ENCODE data around the gene GLB1L2. TPM values are rescaled to one million over a fixed set of nuclear protein-coding genes. Genes with fewer than 3 reads are reported as not detected.

Gene GLB1L2
- total RNA-seq, 2 donors from 2014 or later: 9.9 to 12.5 TPM

- H3K4me3 ChIP-seq (ENCODE audit: low read length): no peak overlapping the region
- no peak overlapping the region for H3K27ac ChIP-seq (ENCODE audit: low read depth, low read length)
- no peaks in the 10 kb centered on the region for H3K4me1 ChIP-seq (ENCODE audit: control insufficient read depth, insufficient read depth, low read length)
- H3K27ac Mint-ChIP-seq: no peak overlapping the region
- no peaks in the 10 kb centered on the region for H3K36me3 ChIP-seq (ENCODE audit: control insufficient read depth, insufficient read depth, low read length)
- WGBS, 2 experiments (ENCODE audit: insufficient coverage in 1 of 2, insufficient read length in 1 of 2): 92 to 100% methylated on average over 6 to 9 of the region's 9 CpGs
- no peaks in the 10 kb centered on the region for H3K36me3 Mint-ChIP-seq (ENCODE audit: low read depth)
- peak; percentile 30 for DNase-seq
- no peaks in the 10 kb centered on the region for H3K9me3 Mint-ChIP-seq
- no peak for TF ChIP-seq CTCF (conservative IDR thresholded peaks at IDR 0.05)
- peaks cover 6% of the 10 kb centered on the region for H3K27me3 Mint-ChIP-seq (ENCODE audit: insufficient read depth)
- H3K4me1 Mint-ChIP-seq: peaks cover 1% of the 10 kb centered on the region
- no peaks in the 10 kb centered on the region for H3K9me3 ChIP-seq (ENCODE audit: control insufficient read depth, low read length)
- H3K27me3 ChIP-seq (ENCODE audit: control insufficient read depth, insufficient read depth, low read length, poor library complexity, severe bottlenecking): no peaks in the 10 kb centered on the region
- H3K4me3 Mint-ChIP-seq: no peak overlapping the region
- no peak overlapping the region for H3K9ac ChIP-seq (ENCODE audit: extremely low read depth, low read length, poor library complexity, severe bottlenecking)
Measured at GRCh38 chr11:134363161-134363560, 31.4 kb downstream of the GLB1L2 start.

DNA sequence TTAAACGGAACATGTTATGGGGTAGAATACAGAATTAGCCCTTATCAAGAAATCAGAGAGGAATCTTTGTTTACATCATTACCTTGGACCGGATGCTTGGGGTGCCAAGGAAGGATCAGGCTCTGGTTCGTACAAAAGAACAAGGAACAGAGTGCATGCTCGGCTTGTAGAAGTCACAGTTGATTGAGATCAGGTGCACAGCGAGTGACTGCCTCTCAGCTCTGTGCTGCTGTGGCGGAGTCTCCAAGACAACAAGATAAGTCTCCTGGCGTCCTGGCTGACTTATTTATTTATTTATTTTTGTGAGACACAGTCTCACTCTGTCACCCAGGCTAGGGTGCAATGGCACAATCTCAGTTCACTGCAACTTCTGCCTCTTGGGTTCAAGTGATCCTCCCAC lies 31.8 kb downstream of the GLB1L2 start:
- Histone ChIP-seq H3K4me3 (ENCODE audit: low read length) (no peak overlapping the region), H3K9ac (ENCODE audit: extremely low read depth, low read length, poor library complexity, severe bottlenecking) (no peak overlapping the region), H3K27me3 (ENCODE audit: control insufficient read depth, insufficient read depth, low read length, poor library complexity, severe bottlenecking) (no peaks in the 10 kb centered on the region), H3K36me3 (ENCODE audit: control insufficient read depth, insufficient read depth, low read length) (no peaks in the 10 kb centered on the region), H3K9me3 (ENCODE audit: control insufficient read depth, low read length) (no peaks in the 10 kb centered on the region), H3K4me1 (ENCODE audit: control insufficient read depth, insufficient read depth, low read length) (no peaks in the 10 kb centered on the region), H3K27ac (ENCODE audit: low read depth, low read length) (no peak overlapping the region)
- Mint-ChIP-seq H3K4me1 (peaks cover 1% of the 10 kb centered on the region), H3K27ac (no peak overlapping the region), H3K9me3 (no peaks in the 10 kb centered on the region), H3K27me3 (ENCODE audit: insufficient read depth) (peaks cover 6% of the 10 kb centered on the region), H3K36me3 (ENCODE audit: low read depth) (no peaks in the 10 kb centered on the region), H3K4me3 (no peak overlapping the region)
- DNase-seq: peak; percentile 20
- 95% methylated on average over 7 of the region's 7 CpGs for WGBS, 2 experiments (ENCODE audit: insufficient coverage in 1 of 2, insufficient read length in 1 of 2)
- TF ChIP-seq CTCF (conservative IDR thresholded peaks at IDR 0.05): no peak

- H3K4me1 Mint-ChIP-seq: peaks cover 1% of the 10 kb centered on the region
- no peak overlapping the region for H3K4me3 Mint-ChIP-seq
- no peaks in the 10 kb centered on the region for H3K36me3 Mint-ChIP-seq (ENCODE audit: low read depth)
Measured at GRCh38 chr11:134364261-134364660, 32.5 kb downstream of the GLB1L2 start.

More at GRCh38 chr11:134364261-134364660, 32.5 kb downstream of the GLB1L2 start:
- Histone ChIP-seq H3K36me3 (ENCODE audit: control insufficient read depth, insufficient read depth, low read length) (no peaks in the 10 kb centered on the region), H3K27me3 (ENCODE audit: control insufficient read depth, insufficient read depth, low read length, poor library complexity, severe bottlenecking) (no peaks in the 10 kb centered on the region), H3K9ac (ENCODE audit: extremely low read depth, low read length, poor library complexity, severe bottlenecking) (no peak overlapping the region), H3K4me3 (ENCODE audit: low read length) (no peak overlapping the region), H3K4me1 (ENCODE audit: control insufficient read depth, insufficient read depth, low read length) (no peaks in the 10 kb centered on the region), H3K27ac (ENCODE audit: low read depth, low read length) (no peak overlapping the region), H3K9me3 (ENCODE audit: control insufficient read depth, low read length) (no peaks in the 10 kb centered on the region)
- Mint-ChIP-seq H3K27me3 (ENCODE audit: insufficient read depth) (peaks cover 6% of the 10 kb centered on the region), H3K9me3 (no peaks in the 10 kb centered on the region), H3K27ac (no peak overlapping the region)
- TF ChIP-seq CTCF (conservative IDR thresholded peaks at IDR 0.05): no peak
- WGBS, 2 experiments (ENCODE audit: insufficient coverage in 1 of 2, insufficient read length in 1 of 2): 92 to 98% methylated on average over 5 to 9 of the region's 9 CpGs
- DNase-seq: peak; percentile 24
